ENCODE measurements around the gene ZNF335. TPM values are rescaled to one million over a fixed set of nuclear protein-coding genes. Genes with fewer than 3 reads are reported as not detected.

Gene ZNF335
- total and polyA plus RNA-seq, 8 donors: 15.3 to 23.3 (median 16.7) TPM

GRCh38 chr20:45911486-45912343 lies 60.3 kb downstream of the ZNF335 start, which contains the start of gene PLTP:
PLTP (minus strand) TSS chr20:45912155; CDS start chr20:45911452, 703 bp downstream.
- Histone ChIP-seq H3K27ac (peak within 1 kb of the TSS; percentile 78 to 88), H3K36me3 (no peaks in the 10 kb centered on the region), H3K4me1 (peaks cover 6 to 57% of the 10 kb centered on the region in 2 donors), H3K27me3 (peaks cover 0 to 26% of the 10 kb centered on the region in 2 donors), H3K9me3 (no peaks in the 10 kb centered on the region), H3K4me3 (peak within 1 kb of the TSS; percentile 27 to 50)
- intact Hi-C loops (cut with DNase I): no loop called here
- DNase-seq (peak; percentile 77 to 86 (median 84)), ATAC-seq (peak; percentile 54)
- no peak for TF ChIP-seq CTCF (IDR thresholded peaks at IDR 0.05)

GRCh38 chr20:45910670-45911485 lies 61.1 kb downstream of the ZNF335 start:
- intact Hi-C loops (cut with DNase I): no loop called here

GRCh38 chr20:45909817-45910669 lies 62.0 kb downstream of the ZNF335 start:
- Histone ChIP-seq H3K9me3 (no peaks in the 10 kb centered on the region), H3K27ac (peak overlapping the region in 1 of 2 donors; percentile 51), H3K36me3 (peaks cover 0 to under 1% of the 10 kb centered on the region in 2 donors), H3K27me3 (peaks cover 0 to 26% of the 10 kb centered on the region in 2 donors), H3K4me1 (peaks cover 6 to 53% of the 10 kb centered on the region in 2 donors), H3K4me3 (peak overlapping the region in 1 of 2 donors; percentile 50)
- no peak for ATAC-seq
- no peak for TF ChIP-seq CTCF (IDR thresholded peaks at IDR 0.05)
- DNase-seq: peak in 1 of 4 donors; percentile 39
- intact Hi-C loops (cut with DNase I): no loop called here

More at GRCh38 chr20:45910670-45911485, 61.1 kb downstream of the ZNF335 start:
- ATAC-seq (peak; percentile 91), DNase-seq (peak; percentile 87 to 97 (median 96))
- H3K27me3 ChIP-seq: peaks cover 0 to 26% of the 10 kb centered on the region in 2 donors
- TF ChIP-seq CTCF (IDR thresholded peaks at IDR 0.05): no peak
- H3K4me3 ChIP-seq: peak overlapping the region; percentile 27 to 50
- no peaks in the 10 kb centered on the region for H3K9me3 ChIP-seq
- H3K4me1 ChIP-seq: peaks cover 6 to 57% of the 10 kb centered on the region in 2 donors
- H3K36me3 ChIP-seq: no peaks in the 10 kb centered on the region
- peak overlapping the region; percentile 78 to 88 for H3K27ac ChIP-seq

- Histone ChIP-seq H3K27me3 (peaks cover 0 to 26% of the 10 kb centered on the region in 2 donors), H3K36me3 (peaks cover 0 to 8% of the 10 kb centered on the region in 2 donors), H3K4me3 (peak overlapping the region in 1 of 2 donors; percentile 50), H3K27ac (peak overlapping the region in 1 of 2 donors; percentile 51), H3K4me1 (peaks cover 6 to 47% of the 10 kb centered on the region in 2 donors), H3K9me3 (no peaks in the 10 kb centered on the region)
- no peak for TF ChIP-seq CTCF (IDR thresholded peaks at IDR 0.05)
- intact Hi-C loops (cut with DNase I): no loop called here
- ATAC-seq (no peak), DNase-seq (peak in 1 of 4 donors; percentile 61)
These were observed 62.6 kb downstream of the ZNF335 start for GRCh38 chr20:45909336-45909808.
